ENCODE measurements around the gene RNPS1. TPM values are rescaled to one million over a fixed set of nuclear protein-coding genes. Genes with fewer than 3 reads are reported as not detected.

The RNPS1 gene
- total RNA-seq, 2 experiments from 2014 or later = 225 to 339 TPM

DNA sequence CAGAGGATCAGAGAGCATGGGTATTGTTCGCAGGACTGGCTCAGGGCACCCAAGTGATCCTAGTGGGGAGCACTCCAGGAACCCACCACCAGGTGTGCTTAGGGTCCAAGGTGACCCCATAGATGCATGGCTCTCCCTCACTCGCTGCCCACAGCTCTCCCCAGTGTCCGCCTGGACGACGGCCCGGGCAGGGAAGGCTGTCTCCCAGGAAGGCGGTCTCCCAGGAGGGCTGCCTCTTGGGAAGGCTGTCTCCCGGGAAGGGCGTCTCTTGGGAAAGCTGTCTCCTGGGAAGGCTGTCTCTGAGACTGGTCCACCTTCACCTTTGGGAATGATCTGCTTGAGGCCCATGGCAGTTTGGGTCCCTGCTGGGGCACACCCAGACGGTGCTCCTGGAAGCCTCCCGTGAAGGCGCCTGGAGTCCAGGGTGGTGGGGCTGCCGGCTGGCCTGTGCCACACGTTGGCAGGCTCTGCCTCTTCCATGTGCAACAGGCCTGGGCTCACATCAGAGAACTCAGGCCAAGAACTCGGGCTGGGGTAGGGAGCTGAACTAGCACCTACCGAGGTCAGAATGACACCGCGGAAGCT lies 21.5 kb downstream of the RNPS1 start:
- Histone ChIP-seq H3K9me3 (ENCODE audit: low read length) (no peaks in the 10 kb centered on the region), H3K4me2 (ENCODE audit: low read length) (no peak overlapping the region), H3K79me2 (ENCODE audit: insufficient read depth, low read depth, low read length) (peaks cover 20% of the 10 kb centered on the region), H3K4me1 (ENCODE audit: insufficient read depth, low read length, poor library complexity, severe bottlenecking) (peaks cover 8% of the 10 kb centered on the region), H3K27ac (ENCODE audit: low read depth, low read length, poor library complexity, severe bottlenecking) (no peak overlapping the region), H3K4me3 (ENCODE audit: low read depth, low read length, poor library complexity, severe bottlenecking) (no peak overlapping the region), H3K9me2 (ENCODE audit: insufficient read depth, low read length) (no peaks in the 10 kb centered on the region), H4K20me1 (ENCODE audit: insufficient read depth, low read length) (no peaks in the 10 kb centered on the region), H2AFZ (ENCODE audit: low read length) (no peak overlapping the region), H3K36me3 (ENCODE audit: insufficient read depth, low read length) (peaks cover 69% of the 10 kb centered on the region)
- ChIA-PET CTCF (ENCODE audit: unreplicated experiment) (no interaction called here), POLR2A (interaction anchor here (1.0 kb wide), 1 partner anchor 15 kb away, joined by 3 read pairs; no protein-coding TSS in a partner anchor)
- no peak for DNase-seq (ENCODE audit: low spot score)
- no TSS peak for BruUV-seq (replicated peaks)
- intact Hi-C loops (cut with micrococcal nuclease; ENCODE audit: unreplicated experiment) = no loop called here
- TF ChIP-seq EZH2phosphoT487 (IDR thresholded peaks at IDR 0.05; ENCODE audit: borderline replicate concordance, low read depth, low read length) = no peak
- TF ChIP-seq, protein P1, sequence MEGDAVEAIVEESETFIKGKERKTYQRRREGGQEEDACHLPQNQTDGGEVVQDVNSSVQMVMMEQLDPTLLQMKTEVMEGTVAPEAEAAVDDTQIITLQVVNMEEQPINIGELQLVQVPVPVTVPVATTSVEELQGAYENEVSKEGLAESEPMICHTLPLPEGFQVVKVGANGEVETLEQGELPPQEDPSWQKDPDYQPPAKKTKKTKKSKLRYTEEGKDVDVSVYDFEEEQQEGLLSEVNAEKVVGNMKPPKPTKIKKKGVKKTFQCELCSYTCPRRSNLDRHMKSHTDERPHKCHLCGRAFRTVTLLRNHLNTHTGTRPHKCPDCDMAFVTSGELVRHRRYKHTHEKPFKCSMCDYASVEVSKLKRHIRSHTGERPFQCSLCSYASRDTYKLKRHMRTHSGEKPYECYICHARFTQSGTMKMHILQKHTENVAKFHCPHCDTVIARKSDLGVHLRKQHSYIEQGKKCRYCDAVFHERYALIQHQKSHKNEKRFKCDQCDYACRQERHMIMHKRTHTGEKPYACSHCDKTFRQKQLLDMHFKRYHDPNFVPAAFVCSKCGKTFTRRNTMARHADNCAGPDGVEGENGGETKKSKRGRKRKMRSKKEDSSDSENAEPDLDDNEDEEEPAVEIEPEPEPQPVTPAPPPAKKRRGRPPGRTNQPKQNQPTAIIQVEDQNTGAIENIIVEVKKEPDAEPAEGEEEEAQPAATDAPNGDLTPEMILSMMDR (conservative IDR thresholded peaks at IDR 0.05; ENCODE audit: low read length) = no peak

DNA sequence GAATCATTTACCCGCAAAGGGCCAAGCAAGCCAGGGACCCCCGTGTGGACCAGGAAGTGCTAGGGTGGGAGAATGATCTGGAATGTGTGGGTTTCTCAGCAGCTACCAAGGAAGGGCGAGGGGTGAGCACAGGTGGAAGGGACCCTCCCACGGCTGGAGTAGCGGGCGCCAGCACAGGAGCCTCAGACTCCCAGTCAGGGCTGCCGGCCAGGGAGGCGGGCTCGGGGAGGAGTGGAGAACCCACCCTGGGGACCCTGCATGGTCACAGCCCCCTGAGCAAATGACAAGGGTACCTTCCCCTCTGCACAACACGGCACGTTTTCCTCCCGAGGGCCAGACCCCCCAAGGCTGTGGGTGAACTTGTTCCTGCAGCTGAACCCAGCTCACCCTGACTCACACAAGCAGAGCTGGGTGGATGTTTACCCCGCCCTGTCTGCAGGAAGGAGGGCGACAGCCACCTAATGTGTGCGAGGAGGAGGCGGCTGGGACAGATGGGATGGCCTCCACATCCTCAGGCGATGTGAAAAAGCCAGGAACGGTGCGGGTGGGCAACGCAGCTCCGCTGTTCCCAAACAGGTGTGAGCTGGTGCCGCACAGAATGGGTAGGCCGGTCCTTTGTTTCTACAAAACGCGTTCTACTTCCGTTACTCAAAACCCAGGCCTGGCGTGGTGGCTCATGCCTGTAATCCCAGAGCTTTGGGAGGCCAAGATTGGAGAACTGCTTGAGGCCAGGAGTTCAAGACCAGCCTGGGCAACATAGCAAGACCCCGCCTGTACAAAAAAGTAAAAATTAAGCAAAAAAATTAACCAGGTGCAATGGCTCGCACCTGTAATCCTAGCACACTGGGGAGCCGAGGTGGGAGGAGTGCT lies 22.8 kb downstream of the RNPS1 start:
- ChIA-PET POLR2A (no interaction called here), CTCF (ENCODE audit: unreplicated experiment) (no interaction called here)
- Histone ChIP-seq H3K9me2 (ENCODE audit: insufficient read depth, low read length) (no peaks in the 10 kb centered on the region), H3K79me2 (ENCODE audit: insufficient read depth, low read depth, low read length) (peaks cover 12% of the 10 kb centered on the region), H3K27ac (ENCODE audit: low read depth, low read length, poor library complexity, severe bottlenecking) (no peak overlapping the region), H3K4me2 (ENCODE audit: low read length) (no peak overlapping the region), H3K4me1 (ENCODE audit: insufficient read depth, low read length, poor library complexity, severe bottlenecking) (peaks cover 5% of the 10 kb centered on the region), H3K36me3 (ENCODE audit: insufficient read depth, low read length) (peaks cover 71% of the 10 kb centered on the region), H3K4me3 (ENCODE audit: low read depth, low read length, poor library complexity, severe bottlenecking) (no peak overlapping the region), H4K20me1 (ENCODE audit: insufficient read depth, low read length) (no peaks in the 10 kb centered on the region), H2AFZ (ENCODE audit: low read length) (no peak overlapping the region), H3K9me3 (ENCODE audit: low read length) (no peaks in the 10 kb centered on the region)
- no peak for DNase-seq (ENCODE audit: low spot score)
- intact Hi-C loops (cut with micrococcal nuclease; ENCODE audit: unreplicated experiment) = no loop called here
- no TSS peak for BruUV-seq (replicated peaks)
- TF ChIP-seq EZH2phosphoT487 (IDR thresholded peaks at IDR 0.05; ENCODE audit: borderline replicate concordance, low read depth, low read length) = no peak
- TF ChIP-seq, protein P1 (conservative IDR thresholded peaks at IDR 0.05; ENCODE audit: low read length) = no peak

DNA sequence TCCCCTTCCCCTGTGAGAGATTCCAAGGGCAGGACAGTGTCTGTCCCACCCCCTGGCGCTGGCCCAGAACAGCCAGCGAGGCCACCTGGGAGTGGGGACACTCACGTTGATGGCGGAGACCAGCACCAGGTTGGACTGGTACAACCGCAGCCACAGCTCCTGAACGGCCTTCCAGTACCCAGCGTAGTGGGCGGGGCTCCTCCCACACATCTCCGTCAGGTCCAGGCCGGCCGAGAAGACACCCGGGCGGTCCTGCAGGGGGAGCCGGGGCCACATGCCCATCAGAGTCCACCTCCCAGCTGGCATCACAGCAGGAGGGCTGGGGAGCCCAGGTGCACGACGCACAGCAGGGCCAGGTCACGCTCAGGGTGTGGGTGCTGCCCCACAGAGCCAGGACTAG lies 23.6 kb downstream of the RNPS1 start:
- CTCF ChIA-PET (ENCODE audit: unreplicated experiment) = no interaction called here
- Histone ChIP-seq H3K27ac (ENCODE audit: low read depth, low read length, poor library complexity, severe bottlenecking) (no peak overlapping the region), H3K79me2 (ENCODE audit: insufficient read depth, low read depth, low read length) (peaks cover 3% of the 10 kb centered on the region), H3K4me3 (ENCODE audit: low read depth, low read length, poor library complexity, severe bottlenecking) (no peak overlapping the region), H3K9me3 (ENCODE audit: low read length) (no peaks in the 10 kb centered on the region), H4K20me1 (ENCODE audit: insufficient read depth, low read length) (no peaks in the 10 kb centered on the region), H3K4me2 (ENCODE audit: low read length) (no peak overlapping the region), H2AFZ (ENCODE audit: low read length) (no peak overlapping the region), H3K4me1 (ENCODE audit: insufficient read depth, low read length, poor library complexity, severe bottlenecking) (no peaks in the 10 kb centered on the region), H3K9me2 (ENCODE audit: insufficient read depth, low read length) (no peaks in the 10 kb centered on the region), H3K36me3 (ENCODE audit: insufficient read depth, low read length) (peaks cover 72% of the 10 kb centered on the region)
- no peak for DNase-seq (ENCODE audit: low spot score)
- intact Hi-C loops (cut with micrococcal nuclease; ENCODE audit: unreplicated experiment) = no loop called here
- no TSS peak for BruUV-seq (replicated peaks)
- POLR2A ChIA-PET = no interaction called here
- TF ChIP-seq, protein P1 (conservative IDR thresholded peaks at IDR 0.05; ENCODE audit: low read length) = no peak
- no peak for TF ChIP-seq EZH2phosphoT487 (IDR thresholded peaks at IDR 0.05; ENCODE audit: borderline replicate concordance, low read depth, low read length)

All from OCI-LY7 (cell line).